ENCODE results near the gene PDE6G.
A peak's percentile ranks its signal among the peaks of the same experiment; 100 is the strongest.

The PDE6G gene

DNA sequence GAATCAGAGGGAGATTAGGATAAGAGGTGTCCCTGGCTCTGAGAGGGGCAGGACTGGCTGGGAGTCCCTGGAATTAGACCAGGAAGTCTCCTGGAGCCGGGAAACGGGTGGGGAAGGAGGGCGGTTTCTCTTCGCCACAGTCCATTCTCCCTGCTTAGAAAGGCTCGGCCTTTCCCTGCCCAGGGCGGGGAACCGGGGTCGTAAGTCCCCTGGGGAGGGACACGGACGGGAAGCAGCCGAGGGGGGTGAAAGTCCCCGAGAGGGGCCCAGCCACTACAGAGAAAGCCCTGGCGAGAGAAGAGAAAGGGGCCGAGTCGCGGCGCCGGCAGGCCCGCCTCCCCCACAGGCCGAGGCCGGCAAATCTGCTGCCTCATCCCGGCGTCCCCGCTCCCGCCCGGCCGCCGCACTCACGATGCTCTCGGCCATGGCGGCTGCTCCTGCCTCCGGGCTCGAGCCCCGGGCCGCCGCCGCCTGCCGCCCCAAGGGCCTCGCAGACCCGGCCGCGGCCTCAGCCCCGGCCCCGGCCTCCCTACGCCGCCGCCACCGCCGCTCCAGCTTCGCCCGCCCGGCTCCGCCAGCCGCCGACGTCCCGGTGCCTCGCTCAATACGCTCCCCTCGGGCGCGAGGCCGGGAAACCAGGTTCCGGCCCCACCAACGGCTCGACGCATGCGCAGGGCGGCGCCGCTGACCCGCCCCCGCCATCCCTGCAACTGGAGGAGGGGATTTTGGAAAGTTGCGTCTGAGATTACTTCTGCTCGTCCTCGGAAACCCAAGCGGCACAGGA is 19.6 kb downstream of the PDE6G start, which contains the start of the genes NPLOC4 and TSPAN10 (continued):
- TF ChIP-seq ZNF2 (tag by site-specific recombination; IDR thresholded peaks at IDR 0.05) (peak; percentile 52; the same call in 1 of the 2 replicates), KLF9 (tag by site-specific recombination; IDR thresholded peaks at IDR 0.05; ENCODE audit: low read depth) (peak; percentile 58; the same call in 1 of the 2 replicates), ZBTB17 (tag by site-specific recombination; IDR thresholded peaks at IDR 0.05) (peak; percentile 59; the same call in 1 of the 2 replicates), ZNF10 (tag by site-specific recombination; IDR thresholded peaks at IDR 0.05) (0 out of 2 replicates have a peak, but pooled peaks have one; percentile 48), ZNF629 (tag by site-specific recombination; IDR thresholded peaks at IDR 0.05) (peak; percentile 69), PRDM1 (tag by site-specific recombination; IDR thresholded peaks at IDR 0.05) (peak; percentile 91), MEIS1 (CRISPR knock-in tag; IDR thresholded peaks at IDR 0.05; ENCODE audit: borderline replicate concordance) (no peak), ZNF391 (tag by site-specific recombination; IDR thresholded peaks at IDR 0.05; ENCODE audit: borderline replicate concordance, low read depth) (peak; percentile 22; the same call in 1 of the 2 replicates), HOXC10 (CRISPR knock-in tag; IDR thresholded peaks at IDR 0.05) (no peak), ZNF366 (tag by site-specific recombination; conservative IDR thresholded peaks at IDR 0.05) (peak; percentile 91), ZNF221 (tag by site-specific recombination; IDR thresholded peaks at IDR 0.05; ENCODE audit: borderline replicate concordance) (no peak), ZFHX2 (tag by site-specific recombination; conservative IDR thresholded peaks at IDR 0.05) (peak; percentile 91), ZNF266 (tag by site-specific recombination; IDR thresholded peaks at IDR 0.05; ENCODE audit: low read depth) (no peak), ZNF350 (tag by site-specific recombination; IDR thresholded peaks at IDR 0.05) (no peak), KLF8 (tag by site-specific recombination; IDR thresholded peaks at IDR 0.05) (peak; percentile 77), ZNF341 (tag by site-specific recombination; IDR thresholded peaks at IDR 0.05; ENCODE audit: low read depth) (peak; percentile 44; the same call in 1 of the 2 replicates), ZNF37A (tag by site-specific recombination; IDR thresholded peaks at IDR 0.05) (0 out of 2 replicates have a peak, but pooled peaks have one; percentile 19), KLF10 (tag by site-specific recombination; IDR thresholded peaks at IDR 0.05) (peak; percentile 77; the same call in 1 of the 2 replicates), ZNF184 (tag by site-specific recombination; IDR thresholded peaks at IDR 0.05) (peak; percentile 66; the same call in 1 of the 2 replicates), ZNF561 (tag by site-specific recombination; IDR thresholded peaks at IDR 0.05; ENCODE audit: borderline replicate concordance) (peak; percentile 77; the same call in 1 of the 2 replicates), ZNF76 (tag by site-specific recombination; IDR thresholded peaks at IDR 0.05; ENCODE audit: borderline replicate concordance, low read depth) (peak; percentile 66; the same call in 1 of the 2 replicates)
- TF ChIP-seq, protein P1, sequence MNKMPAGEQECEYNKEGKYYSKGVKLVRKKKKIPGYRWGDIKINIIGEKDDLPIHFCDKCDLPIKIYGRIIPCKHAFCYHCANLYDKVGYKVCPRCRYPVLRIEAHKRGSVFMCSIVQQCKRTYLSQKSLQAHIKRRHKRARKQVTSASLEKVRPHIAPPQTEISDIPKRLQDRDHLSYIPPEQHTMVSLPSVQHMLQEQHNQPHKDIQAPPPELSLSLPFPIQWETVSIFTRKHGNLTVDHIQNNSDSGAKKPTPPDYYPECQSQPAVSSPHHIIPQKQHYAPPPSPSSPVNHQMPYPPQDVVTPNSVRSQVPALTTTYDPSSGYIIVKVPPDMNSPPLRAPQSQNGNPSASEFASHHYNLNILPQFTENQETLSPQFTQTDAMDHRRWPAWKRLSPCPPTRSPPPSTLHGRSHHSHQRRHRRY (tag by site-specific recombination; IDR thresholded peaks at IDR 0.05): no peak
- TF ChIP-seq, protein P2, sequence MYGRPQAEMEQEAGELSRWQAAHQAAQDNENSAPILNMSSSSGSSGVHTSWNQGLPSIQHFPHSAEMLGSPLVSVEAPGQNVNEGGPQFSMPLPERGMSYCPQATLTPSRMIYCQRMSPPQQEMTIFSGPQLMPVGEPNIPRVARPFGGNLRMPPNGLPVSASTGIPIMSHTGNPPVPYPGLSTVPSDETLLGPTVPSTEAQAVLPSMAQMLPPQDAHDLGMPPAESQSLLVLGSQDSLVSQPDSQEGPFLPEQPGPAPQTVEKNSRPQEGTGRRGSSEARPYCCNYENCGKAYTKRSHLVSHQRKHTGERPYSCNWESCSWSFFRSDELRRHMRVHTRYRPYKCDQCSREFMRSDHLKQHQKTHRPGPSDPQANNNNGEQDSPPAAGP (tag by site-specific recombination; IDR thresholded peaks at IDR 0.05): peak; percentile 80
- TF ChIP-seq, protein P3, sequence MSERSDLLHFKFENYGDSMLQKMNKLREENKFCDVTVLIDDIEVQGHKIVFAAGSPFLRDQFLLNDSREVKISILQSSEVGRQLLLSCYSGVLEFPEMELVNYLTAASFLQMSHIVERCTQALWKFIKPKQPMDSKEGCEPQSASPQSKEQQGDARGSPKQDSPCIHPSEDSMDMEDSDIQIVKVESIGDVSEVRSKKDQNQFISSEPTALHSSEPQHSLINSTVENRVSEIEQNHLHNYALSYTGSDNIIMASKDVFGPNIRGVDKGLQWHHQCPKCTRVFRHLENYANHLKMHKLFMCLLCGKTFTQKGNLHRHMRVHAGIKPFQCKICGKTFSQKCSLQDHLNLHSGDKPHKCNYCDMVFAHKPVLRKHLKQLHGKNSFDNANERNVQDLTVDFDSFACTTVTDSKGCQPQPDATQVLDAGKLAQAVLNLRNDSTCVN (tag by site-specific recombination; optimal IDR thresholded peaks at IDR 0.05): peak; percentile 56
- TF ChIP-seq, protein P4, sequence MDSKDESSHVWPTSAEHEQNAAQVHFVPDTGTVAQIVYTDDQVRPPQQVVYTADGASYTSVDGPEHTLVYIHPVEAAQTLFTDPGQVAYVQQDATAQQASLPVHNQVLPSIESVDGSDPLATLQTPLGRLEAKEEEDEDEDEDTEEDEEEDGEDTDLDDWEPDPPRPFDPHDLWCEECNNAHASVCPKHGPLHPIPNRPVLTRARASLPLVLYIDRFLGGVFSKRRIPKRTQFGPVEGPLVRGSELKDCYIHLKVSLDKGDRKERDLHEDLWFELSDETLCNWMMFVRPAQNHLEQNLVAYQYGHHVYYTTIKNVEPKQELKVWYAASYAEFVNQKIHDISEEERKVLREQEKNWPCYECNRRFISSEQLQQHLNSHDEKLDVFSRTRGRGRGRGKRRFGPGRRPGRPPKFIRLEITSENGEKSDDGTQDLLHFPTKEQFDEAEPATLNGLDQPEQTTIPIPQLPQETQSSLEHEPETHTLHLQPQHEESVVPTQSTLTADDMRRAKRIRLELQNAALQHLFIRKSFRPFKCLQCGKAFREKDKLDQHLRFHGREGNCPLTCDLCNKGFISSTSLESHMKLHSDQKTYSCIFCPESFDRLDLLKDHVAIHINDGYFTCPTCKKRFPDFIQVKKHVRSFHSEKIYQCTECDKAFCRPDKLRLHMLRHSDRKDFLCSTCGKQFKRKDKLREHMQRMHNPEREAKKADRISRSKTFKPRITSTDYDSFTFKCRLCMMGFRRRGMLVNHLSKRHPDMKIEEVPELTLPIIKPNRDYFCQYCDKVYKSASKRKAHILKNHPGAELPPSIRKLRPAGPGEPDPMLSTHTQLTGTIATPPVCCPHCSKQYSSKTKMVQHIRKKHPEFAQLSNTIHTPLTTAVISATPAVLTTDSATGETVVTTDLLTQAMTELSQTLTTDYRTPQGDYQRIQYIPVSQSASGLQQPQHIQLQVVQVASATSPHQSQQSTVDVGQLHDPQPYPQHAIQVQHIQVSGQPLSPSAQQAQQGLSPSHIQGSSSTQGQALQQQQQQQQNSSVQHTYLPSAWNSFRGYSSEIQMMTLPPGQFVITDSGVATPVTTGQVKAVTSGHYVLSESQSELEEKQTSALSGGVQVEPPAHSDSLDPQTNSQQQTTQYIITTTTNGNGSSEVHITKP (tag by site-specific recombination; IDR thresholded peaks at IDR 0.05): peak; percentile 69
- TF ChIP-seq, protein P5, sequence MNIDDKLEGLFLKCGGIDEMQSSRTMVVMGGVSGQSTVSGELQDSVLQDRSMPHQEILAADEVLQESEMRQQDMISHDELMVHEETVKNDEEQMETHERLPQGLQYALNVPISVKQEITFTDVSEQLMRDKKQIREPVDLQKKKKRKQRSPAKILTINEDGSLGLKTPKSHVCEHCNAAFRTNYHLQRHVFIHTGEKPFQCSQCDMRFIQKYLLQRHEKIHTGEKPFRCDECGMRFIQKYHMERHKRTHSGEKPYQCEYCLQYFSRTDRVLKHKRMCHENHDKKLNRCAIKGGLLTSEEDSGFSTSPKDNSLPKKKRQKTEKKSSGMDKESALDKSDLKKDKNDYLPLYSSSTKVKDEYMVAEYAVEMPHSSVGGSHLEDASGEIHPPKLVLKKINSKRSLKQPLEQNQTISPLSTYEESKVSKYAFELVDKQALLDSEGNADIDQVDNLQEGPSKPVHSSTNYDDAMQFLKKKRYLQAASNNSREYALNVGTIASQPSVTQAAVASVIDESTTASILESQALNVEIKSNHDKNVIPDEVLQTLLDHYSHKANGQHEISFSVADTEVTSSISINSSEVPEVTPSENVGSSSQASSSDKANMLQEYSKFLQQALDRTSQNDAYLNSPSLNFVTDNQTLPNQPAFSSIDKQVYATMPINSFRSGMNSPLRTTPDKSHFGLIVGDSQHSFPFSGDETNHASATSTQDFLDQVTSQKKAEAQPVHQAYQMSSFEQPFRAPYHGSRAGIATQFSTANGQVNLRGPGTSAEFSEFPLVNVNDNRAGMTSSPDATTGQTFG (tag by site-specific recombination; IDR thresholded peaks at IDR 0.05; ENCODE audit: borderline replicate concordance): no peak
